Measurements from ENCODE around the gene PRRX2.
"Not testable (repeated sequence)": the region's sequence is repeated elsewhere in the genome, so short reads cannot be mapped to it uniquely, and the experiment has no call there.

Gene PRRX2

DNA sequence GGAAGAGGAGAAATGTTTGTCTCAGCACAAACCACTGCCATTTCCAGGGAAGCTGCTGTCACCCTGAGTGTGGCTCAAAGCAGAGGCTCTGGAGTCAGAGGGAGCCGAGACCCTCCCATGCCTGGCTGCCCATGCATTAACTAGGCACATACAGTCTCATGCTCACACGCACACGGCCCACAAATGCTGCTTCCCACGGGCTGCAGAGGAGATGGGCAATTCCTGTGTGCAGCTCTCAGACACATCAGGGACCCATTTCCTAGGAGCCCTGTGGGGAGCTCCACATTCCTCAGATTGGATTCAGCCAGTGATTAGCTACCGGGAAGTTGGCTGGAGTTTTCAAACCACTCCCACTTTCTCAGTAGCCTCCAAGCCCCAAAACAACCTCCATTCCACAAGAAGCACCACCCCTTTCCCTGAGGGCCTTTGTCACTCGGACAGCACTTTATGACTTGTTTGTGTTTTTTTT lies 96.5 kb downstream of the PRRX2 start:
- no peak for DNase-seq

DNA sequence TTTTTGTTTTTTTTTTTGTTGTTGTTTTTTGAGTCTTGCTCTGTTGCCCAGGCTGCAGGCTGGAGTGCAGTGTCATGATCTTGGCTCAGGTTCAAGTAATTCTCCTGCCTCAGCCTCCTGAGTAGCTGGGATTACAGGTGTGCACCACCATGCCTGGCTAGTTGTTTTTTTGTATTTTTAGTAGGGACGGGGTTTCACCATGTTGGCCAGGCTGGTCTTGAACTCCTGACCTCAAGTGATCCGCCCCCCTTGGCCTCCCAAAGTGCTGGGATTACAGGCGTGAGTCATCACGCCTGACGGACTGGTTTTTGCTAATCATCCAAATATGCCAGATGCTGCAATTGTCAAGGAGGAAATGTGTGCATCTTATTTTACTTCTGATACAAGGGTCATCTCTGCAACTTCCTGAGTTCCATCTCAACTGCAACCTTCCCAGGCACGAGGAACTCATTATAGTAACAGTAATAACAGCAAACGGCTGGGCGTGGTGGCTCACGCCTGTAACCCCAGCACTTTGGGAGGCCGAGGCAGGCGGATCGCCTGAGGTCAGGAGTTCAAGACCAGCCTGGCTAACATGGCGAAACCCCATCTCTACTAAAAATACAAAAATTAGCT lies 97.0 kb downstream of the PRRX2 start:
- DNase-seq, result not testable (repeated sequence)

DNA sequence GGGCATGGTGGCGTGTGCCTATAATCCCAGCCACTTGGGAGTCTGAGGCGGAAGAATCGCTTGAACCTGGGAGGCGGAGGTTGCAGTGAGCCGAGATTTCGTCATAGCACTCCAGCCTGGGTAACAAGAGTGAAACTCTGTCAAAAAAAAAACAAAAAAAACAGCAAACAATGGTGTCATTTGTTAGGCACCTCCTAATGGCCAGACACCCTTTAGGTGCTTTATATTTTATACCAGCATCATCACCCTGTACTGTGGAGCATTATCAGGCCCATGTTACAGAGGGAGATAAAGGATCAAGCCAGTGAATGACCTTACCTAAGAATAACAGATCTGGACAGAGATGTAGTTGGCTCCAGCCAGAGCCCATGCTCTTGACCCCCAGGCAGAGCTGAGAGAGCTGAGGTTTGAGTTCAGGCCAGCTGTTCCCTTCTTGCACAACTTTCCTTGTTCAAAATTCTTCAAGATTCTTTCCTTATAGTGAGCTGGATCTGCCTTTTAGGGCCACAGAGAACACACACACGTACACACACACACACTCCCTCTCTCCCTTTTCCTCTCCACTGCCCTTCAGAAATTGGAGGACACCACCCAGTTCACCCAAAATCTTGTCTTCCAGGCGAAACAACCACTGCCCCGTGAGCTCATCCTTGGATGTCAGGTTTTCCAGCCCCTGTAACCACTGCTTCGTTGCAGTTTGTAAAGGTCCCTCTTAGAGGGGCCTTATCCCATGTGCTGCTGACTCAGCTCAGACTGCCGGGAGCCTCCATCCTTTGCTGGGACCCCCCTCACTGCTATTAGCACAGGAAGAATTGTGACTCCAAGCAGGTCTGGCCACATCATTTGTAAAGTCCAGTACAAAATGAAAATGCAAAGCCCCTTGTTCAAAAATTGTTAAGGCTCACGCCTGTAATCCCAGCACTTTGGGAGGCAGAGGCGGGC lies 97.8 kb downstream of the PRRX2 start:
- DNase-seq, result no peak

DNA sequence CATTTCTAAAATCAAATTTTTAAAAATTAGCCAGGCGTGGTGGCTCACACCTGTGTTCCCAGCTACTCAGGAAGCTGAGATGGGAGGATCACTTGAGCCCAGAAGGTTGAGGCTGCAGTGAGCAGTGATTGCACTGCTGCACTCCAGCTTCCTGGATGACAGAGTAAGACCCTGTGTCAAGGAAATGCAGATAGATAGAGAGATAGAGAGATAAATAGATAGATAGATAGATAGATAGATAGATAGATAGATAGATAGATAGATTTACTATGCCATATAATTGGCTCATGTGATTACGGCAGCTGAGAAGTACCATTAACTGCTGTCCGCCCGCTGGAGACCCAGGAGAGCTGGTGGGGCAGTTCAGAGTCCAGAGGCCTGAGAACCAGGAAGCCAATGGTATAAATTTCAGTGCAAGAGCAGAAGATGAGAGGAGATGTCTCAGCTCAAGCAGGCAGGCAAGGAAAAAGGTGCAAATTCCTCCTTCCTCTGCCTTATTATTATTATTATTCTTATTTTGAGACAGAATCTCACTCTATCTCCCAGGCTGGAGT lies 100.4 kb downstream of the PRRX2 start:
- DNase-seq, result no peak

DNA sequence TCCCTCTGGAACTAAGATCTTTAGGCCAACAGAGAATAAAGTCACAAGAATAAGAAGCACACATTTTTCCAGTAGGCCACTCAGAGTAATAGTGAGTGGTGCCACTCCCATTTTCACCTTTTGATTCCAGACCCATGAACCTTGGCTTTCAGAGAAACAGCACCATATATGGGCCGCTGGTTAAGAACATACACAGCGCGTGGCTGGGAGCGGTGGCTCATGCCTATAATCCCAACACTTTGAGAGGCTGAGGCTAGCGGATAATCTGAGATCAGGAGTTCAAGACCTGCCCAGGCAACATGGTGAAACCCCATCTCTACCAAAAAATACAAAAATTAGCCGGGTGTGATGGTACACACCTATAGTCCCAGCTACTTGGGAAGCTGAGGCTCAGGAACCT lies 103.0 kb downstream of the PRRX2 start:
- DNase-seq, result no peak

DNA sequence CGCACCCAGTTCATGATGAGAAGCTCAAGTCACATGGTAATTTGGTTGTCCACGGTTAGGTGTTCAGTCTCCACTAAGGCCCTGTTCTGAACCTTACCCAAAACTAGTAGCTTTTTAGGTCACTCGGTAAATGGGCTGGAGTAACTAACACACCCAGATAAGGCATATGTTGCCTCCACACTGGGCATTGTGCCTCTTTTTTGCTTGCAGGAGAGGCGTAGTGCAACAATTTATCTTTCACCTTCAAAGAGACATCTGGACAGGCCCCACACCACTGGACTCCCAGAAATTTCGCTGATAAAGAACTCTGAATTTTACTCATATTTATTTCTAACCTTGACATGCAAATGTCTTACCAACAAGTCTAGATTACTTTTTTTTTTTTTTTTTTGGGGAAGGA lies 104.2 kb downstream of the PRRX2 start:
- DNase-seq, result no peak

- no peak for DNase-seq
These were observed 105.3 kb downstream of the PRRX2 start for GRCh38 chr9:129770741-129771140.
